ENCODE results near the gene ZFPM1.
"Not testable (repeated sequence)": the region's sequence is repeated elsewhere in the genome, so short reads cannot be mapped to it uniquely, and the experiment has no call there.

ZFPM1 gene

DNA sequence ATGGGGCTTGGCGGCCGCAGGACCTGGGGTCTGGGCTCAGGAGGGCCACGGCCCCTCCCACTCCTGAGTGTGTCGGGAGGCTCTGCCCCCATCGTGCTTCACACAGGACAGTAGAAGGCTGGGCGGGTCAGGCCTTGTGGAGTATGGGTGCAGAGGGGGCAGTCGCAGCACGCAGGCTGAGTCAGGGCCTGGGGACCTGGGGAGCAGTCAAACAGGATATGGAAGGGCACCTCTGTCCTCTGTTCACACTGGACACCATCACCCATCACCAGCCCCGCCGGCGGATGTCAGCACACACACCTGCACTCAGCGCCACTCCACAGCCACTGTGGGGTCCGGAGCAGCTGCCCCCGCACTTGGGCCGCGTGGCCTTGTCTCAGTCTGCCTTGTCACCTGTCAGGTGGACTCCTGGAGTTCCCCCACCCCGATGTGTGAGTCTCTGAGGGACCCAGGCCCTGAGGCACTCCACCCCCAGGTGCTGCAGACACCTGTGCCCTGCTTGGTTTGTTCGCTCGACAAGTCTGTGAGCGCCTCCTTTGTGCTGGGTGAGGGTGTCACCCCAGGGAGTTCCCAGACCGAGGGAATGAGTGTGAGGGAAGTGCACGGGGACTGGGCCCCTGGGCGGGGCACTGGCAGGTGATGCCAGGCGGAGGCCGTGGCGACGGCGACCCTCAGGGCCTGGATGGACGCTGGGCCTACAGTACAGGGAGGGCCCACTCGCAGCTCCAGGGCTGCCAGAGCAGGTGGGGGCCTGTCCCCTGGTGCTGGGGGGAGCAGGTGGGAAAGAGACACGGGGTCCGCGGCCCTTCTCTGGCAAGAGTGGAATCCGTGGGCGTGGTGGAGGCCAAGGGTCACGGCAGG, 31.7 kb downstream of the ZFPM1 start:
- DNase-seq: no peak

DNA sequence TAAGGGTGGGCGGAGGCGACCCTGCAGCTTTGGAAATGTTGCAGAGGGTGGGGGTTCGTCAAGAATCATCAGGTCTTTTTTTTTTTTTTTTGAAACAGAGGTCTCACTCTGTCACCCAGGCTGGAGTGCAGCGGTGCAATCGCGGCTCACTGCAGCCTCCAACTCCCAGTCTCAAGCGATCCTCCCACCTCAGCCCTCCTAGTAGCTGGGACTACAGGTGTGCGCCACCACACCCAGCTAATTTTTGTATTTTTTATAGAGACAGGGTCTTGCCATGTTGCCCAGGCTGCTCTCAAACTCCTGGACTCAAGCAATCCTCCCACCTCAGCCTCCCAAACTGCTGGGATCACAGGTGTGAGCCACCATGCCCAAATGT, 32.3 kb downstream of the ZFPM1 start:
- not testable (repeated sequence) for DNase-seq

DNA sequence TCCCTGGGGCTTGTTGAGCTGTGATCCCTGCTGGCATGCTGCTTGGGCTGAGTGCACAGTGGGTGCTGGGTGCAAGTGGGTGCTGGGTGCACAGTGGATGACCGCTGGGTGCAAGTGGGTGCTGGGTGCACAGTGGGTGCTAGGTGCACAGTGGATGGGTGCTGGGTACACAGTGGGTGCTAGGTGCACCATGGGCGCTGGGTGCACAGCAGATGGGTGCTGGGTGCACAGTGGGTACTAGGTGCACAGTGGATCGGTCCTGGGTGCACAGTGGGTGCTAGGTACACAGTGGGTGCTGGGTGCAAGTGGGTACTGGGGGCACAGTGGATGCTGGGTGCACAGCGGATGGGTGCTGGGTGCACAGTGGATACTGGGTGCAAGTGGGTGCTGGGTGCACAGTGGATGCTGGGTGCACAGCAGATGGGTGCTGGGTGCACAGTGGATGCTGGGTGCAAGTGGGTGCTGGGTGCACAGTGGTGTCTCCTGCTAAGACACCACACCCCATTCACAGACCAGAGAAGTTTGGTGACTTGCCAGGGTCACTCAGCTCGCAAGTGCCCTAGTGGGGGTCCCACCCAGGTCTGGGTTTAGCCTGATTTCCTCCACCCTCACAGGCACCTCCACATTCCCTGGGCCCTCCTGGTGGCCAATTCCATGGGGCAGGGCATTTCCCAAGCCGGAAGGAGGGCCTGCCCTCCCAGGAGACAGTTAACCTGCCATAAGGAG, 33.5 kb downstream of the ZFPM1 start:
- DNase-seq: no peak

DNA sequence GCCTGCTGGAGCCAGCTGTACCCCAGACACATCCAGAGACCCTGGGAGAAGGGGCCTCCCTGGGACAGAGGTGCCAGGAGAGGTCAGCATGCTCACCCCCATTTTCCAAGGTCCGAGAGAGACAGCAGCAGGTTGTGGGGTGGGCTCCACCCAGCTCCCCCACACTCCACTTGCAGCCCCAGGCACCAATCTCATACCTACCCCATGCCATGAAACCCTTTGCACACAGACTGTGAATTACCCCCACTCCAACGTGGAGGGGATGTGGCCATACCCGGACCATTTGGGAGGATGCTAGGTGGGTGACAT, 34.0 kb downstream of the ZFPM1 start:
- DNase-seq: no peak

DNA sequence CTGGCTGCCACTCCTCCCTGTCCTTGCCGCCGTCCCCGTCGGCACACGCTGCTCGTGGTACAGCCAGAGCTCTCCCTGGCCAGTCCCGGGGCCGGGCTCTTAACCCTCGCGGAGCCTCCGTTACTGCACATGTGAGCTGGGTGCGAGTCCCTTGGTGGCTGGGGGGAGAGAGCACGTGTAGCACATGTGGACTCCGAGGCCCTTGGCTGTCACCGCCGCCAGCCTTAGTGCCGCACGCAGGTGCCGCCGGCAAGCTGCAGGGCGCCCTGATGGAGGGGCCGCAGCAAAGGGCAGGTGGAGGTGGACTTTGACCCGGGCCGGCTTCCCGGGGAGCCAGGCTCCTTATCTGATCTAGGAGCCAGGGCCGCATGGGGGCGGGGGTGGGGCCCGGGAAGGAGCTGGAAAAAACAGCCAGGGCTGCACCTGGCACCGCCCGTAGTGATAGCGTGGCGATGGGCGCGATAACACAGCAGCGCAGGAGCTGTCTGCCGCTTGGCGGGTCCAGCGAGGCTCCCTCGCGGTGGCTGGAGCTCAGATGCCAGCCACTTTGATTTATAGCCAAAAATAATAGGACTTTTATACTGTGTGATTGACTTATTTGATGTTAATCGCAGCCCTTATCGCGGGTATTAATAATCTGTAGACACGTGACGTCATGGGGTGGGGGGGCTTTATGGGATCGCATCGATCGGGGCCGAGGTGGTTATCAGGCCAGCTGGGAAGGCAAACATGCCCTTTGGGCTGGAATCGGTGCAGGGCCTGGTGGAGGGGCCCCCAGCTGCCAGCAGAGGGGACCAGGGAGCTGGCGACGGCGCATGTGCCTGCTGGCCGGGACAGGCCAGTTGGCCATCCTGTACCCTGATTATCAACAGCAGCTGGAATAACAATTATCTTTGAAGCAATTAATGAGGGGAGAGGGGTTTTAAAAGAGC, 35.1 kb downstream of the ZFPM1 start:
- DNase-seq: no peak

DNA sequence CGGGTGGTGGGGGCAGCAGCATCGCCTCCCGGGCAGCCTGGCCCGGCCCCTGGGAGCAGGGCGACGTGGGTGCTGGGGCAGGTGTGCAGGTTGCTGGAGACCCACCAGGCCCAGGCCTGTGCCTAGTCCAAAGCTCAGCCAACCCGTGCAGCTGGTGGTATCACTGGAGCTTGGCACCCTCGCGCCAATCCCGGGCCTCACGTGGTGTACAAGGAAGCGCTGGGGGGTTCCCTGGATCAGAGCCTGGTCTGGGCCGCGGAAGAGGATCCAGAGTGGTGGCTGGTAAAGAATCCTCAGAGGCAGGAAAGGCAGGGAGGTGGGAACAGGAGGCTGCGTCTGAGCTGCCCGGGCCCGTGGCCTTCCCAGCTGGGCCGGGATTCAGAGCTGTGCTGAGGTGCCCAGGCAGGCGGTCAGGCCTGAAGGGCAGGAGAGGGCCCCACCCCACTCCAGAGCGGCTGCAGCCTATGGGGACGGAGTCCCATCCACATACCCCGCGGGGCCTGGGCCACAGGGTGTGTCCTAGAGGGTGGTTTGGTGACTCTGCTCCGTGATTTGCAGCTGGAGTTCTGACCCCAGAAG, 36.2 kb downstream of the ZFPM1 start:
- DNase-seq: no peak

DNA sequence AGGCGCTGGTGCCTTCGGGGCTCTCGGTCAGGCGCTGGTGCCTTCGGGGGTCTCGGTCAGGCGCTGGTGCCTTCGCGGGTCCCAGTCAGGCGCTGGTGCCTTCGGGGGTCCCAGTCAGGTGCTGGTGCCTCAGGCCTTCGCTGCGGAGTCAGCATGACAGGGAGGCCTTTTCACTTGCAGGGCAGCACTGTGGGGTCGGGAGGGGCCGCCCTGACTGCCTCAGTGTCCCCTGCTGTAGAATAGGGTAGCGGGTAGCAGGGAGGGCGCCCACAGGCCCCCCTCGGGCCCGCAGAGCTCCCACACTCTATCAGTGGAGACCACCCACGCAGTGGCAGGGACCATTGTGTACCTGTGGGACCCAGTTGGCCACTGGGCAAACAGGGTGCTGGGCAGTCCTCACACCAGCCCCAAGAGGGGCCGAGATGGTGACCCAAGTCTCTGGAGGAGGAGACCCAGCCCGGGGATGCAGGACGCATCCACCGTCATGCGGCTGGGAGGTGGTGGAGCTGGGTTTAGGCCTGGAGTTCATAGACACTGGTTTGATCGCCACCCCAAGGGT, 38.0 kb downstream of the ZFPM1 start:
- DNase-seq: no peak

DNA sequence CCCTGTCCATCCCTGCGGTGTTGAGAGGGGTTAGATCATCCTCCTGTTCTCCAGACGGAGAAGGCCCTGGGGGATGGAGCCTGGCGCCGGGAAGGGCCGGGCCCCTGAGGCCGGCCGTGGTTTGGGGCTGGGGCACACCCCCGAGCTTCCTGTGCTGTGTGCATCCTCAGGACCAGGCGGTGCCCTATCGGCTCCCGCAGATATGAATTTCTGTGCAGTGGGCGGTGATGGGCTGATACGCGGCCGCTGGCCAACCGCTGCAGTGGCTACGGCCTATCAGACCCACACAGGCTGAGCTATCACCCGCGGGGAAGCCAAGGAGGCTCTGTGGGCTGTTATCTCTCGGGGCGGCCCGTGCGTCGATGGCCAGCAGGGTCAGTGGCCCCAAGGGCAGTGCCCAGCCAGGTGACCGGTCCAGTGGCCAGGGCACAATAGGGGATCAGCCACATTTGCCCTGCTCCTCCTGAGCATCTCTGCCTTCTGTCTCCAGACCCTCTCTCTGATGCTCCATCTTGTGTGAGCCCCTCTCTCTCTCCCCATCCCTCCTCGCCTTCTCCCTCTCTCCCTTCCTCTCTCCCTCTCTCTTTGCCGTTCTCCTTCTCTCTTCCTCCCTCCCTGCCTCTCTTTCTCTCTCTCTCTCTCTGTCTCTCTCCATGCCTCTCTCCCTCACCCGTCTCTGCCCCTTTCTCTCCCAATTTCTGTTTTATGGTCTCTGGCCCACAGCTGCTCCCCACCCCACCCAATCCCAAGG, 38.7 kb downstream of the ZFPM1 start:
- no peak for DNase-seq

DNA sequence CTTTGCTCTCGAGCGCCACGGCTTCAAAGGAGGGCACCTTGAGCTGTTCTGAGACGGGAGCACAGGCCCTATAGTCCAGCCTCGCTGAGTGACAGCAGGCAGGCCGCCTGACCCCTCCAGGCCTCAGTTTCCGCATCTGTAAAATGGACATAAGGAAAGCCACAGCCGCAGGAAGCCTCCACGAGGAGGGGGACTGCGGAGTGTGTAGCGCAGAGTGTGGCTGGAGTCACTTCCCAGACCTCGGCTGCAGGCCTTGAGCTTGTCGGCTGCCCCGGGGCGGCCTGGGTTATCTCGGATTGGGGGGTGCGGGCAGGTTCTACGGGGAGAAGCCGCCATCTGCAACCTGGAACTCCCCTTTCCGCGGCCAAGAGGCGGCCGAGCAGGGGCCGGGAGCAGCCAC, 40.8 kb downstream of the ZFPM1 start:
- no peak for DNase-seq

DNA sequence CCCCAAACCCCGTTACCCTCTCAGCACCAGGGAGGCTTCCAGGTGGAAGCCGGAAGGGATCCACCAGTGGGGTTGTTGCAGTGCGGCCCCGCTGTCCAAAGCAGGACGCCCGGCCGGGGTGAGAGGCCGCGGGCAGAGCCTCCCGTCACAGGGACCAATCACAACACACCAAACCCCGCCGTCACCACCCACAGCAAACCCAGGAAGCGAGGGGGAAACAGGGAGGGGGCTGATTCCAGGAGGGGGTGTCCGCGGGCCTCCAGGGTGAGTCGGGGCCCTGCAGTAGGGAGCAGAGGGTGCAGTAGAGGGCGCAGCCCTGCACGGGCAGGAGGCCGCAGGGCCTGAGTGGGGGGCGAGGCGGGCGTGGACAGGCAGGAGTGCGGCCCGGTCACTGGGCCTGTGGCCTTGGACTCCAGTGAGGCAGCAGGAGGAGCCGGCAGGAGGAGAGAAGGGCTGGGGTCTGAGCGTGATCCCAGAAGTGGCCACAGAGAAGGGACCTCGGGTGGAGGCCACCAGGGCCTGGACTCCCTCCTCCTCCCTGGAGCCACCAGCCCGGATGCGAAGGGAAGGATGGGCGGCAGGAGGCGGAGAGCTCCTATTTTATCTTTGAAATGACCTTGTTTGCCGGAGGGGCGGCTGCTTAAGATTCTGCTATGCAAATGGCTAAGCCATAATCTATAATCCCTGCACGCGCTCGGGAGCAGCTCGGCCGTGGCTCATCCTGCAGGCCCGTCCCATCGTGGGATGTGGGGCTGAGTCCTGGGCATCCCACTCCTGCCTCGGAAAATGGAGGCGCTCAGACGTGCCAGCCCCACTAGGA, 41.5 kb downstream of the ZFPM1 start:
- DNase-seq: no peak

DNA sequence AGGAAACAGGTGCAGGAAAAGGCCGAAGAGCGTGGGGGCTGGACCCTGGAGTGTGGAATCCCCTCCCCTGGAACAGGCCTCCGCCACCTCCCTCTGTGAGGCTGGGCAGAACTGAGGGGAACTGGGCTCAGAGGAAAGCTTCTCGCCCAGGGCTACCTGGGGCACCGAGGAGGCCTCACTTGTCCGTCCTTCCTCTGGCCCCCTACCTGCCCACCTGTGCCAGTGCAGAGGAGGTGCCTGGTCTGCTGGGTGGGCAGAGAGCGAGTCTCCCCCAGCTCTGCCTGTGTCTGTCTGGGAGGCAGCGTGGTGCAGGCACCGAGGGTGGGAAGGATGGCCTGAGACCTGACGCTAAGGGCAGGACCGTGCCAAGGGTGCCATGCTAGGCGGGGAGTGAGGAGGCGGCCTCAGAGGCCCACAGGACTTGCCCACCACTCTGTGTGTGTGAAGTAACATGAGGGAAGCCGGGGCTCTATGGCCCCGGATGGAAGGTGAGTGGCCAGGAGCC, 42.2 kb downstream of the ZFPM1 start:
- DNase-seq: no peak

DNA sequence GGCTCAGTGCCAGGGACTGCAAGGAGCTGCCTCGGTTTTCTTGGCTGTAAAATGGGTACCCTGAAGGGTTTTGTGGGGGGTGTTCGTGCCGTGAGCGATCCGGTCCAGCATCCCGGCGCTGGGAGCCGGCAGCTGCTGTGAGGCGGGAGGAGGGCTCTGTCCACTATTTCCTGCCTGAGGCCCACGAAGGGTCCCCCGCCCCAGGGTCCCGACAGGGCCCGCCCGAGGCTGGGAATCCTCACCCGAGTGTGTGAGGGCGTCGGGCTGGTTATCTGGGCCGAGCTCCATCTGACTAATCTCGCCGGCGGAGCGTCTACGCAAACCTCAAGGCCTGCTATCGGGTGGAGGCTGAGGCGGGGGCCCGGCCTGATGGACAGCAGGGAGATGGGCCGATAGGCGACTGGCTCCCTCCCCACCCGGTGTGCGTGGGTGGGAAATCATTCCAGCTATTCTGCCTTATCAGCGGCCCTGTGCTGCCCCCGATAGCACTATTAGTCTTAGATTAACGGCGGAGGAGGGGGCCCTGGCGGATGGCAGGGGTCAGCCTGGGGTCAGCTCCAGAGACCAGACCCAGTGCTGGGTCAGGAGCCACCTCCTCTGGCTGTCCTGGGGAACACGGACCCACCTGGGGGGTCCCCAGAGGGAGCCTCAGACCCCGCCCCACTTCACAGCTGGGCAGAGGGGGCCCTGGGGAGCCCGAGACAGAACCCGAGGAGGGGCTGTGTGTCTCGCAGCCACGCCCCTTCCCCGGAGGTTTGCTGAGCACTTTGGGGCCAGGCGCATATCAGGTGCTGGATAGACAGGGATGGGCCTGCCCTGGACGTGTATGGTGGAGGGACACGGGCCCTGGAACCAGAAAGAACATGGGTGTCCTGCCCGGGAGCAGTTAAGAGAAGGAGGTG, 44.7 kb downstream of the ZFPM1 start:
- no peak for DNase-seq

DNA sequence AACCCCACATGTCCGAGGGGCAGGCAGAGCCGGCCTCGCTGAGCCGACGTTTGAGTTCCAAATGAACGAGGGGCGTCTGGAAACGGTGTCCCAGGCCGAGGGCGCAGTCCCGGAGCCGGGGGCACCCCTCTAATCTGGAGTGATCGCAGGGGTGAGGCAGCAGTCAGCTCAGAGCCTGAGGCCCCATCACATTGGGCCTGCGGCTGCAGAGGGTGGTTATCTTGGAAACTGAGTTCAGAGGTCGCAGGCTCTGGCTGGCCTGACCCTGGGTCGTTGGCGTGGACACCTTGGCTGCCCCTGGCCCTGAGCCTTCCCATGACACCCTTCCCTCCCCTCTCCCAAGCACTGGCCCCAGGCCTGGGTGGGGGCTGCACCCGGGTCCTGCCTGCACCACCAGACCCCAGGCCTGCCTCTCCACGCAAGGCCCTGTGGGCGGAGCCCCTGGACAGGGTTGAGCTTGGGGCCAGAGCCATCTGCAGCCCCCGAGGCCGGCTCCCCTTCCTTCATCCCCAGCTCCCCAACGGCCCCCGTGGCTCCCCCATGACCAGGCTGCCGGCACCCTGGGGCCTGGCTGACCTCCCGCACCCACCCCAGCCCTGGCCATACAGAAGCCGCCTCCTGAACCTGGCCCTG, 45.6 kb downstream of the ZFPM1 start:
- DNase-seq: no peak

DNA sequence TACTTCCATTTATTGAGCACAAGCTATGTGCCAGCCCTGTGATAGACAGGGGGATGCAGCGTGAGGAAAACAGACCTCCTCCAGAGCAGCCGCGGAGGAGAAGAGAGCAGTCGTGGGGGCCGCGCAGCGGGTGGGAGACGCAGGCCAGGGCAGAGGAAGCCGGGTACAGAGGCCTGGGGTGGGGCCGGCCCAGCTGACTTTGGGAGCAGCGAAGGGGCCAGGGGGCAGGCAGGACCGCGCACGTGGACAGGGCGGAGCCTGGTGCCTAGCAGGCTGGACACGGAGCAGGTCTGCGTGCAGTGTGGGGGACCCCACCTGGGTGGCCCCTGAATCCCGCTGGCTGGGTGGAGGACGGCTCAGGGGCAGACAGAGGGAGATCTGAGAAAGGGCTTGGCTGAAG, 46.2 kb downstream of the ZFPM1 start:
- DNase-seq: no peak

DNA sequence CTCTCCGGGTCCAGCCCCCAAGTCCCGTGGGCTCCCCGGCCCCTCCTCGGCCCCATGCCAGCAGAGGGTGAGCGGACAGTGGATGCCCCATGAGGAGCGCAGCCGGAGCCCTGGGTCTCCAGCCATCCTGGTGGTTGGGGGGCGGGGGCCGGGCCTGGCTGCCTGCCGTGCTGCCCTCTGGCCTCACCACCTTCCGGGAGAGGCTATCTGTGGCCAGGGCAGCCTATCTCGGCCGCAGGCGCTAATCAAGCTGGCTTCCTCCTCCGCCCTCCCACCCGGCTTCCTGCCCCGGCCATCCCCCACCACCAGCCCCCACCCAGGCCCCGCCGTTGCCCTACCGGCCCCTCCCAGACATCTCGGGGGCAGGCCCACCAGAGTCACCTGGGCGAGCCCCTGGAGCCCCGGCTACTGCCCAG, 46.8 kb downstream of the ZFPM1 start:
- no peak for DNase-seq

DNA sequence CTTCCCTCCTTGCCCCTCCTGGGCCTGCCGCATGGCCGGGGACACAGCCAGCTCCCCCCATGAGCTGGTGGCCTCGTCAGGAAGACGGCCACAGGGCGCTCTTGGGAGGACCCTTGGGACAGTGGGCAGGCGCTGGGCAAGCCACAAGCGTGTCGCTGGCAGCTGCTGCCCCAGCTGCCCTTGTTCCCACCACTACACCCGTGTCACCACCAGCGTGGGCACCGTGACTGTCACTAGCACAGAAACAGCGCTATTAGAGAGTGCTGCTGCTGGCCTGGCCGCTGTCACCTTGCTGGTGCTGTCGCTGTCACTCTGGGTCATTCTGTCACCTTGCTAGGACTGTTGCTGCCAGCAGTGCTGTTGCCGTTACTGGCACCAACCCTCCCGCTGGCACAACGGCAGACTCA, 47.2 kb downstream of the ZFPM1 start:
- DNase-seq: no peak

DNA sequence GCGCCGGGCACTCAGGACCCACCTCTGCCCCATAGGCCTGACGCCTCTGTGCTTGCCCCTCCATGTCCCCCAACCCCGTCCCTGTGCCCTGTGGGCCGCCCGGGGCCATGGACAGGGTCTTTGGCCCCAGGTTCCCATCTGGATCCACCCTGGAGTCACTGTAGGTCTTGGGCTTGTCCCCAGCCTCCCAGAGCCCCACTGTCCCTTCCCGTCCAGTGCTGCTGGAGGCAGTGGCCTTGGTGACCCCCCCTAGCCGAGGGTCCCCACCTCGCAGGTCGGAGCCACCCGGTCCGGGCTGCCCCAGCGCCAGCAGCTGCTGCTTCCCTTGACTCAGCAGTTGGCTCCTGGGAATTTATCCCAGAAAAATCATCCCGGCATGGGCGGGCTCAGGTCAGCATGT, 49.3 kb downstream of the ZFPM1 start:
- DNase-seq: no peak

DNA sequence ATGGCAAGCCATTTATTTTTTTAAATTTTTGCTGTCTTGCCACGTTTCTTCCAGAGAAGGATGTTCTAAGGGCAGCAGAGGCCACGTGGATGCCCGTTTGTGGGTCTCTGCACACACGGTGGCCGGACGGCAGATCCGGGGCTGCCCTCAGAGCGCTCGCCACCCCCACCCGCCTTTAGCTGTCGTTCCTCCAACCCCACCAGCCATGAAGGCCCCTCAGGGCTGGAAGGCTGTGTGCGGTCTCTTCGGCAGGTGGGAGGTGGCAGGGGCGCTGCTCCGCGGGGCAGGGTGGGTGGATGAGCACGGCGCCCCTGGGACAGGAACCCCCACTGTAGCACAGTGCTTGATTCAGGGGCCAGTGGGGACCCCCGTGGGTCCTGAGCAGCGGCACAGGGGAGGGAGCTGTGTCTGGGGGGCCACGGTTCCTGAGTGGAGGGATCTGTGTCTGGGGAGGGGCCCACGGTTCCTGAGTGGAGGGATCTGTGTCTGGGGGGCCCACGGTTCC, 49.7 kb downstream of the ZFPM1 start:
- no peak for DNase-seq

DNA sequence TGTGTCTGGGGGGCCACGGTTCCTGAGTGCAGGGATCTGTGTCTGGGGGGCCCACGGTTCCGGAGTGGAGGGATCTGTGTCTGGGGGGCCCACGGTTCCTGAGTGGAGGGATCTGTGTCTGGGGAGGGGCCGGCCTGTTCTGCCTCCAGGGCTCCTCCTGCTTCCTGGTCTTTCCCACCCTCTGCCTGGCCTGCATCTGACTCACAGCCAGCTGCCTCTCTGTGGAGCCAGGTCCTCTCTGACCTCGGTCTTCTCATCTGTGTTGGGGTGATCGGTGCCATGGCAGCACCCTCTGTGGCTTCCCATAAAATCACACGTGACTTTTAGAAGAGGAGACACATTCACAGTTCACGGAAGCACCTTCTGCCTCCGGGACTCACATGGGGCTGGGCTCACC, 50.3 kb downstream of the ZFPM1 start:
- no peak for DNase-seq
